NB4 (cell line): Measurements from ENCODE around the gene HPCA.
"Not testable (repeated sequence)": the region's sequence is repeated elsewhere in the genome, so short reads cannot be mapped to it uniquely, and the experiment has no call there.

Experiments used
- DNase-seq: peaks from one replicate; pipeline ENCODE4 v3.0.0; 2010; ENCODE audit warnings: low read depth
- H3K4me3 ChIP-seq: one replicate; pipeline ENCODE4 v1.5.1; 2011; ENCODE audit warnings: mild to moderate bottlenecking, low read depth, low read length, moderate library complexity
- CTCF ChIP-seq: IDR thresholded peaks from one replicate; pipeline ENCODE4 v1.5.1; 2012; ENCODE audit warnings: low read depth, low read length
- MAX ChIP-seq: IDR thresholded peaks from 2 replicates; pipeline ENCODE4 v1.6.1; 2011; ENCODE audit warnings: low read depth, low read length
- MYC ChIP-seq: IDR thresholded peaks from 2 replicates; pipeline ENCODE4 v1.6.1; 2011; ENCODE audit warnings: low read depth, low read length
- POLR2A ChIP-seq: IDR thresholded peaks from 2 replicates; pipeline ENCODE4 v1.6.1; 2011; ENCODE audit warnings: mild to moderate bottlenecking; ENCODE audit not compliant: insufficient read length; ENCODE audit errors: extremely low read depth

Gene HPCA

GRCh38 chr1:32902535-32902920, 16.2 kb downstream of the HPCA start:
- H3K4me3 ChIP-seq, result no peak overlapping the region
- no peak for DNase-seq
- TF ChIP-seq POLR2A, result no peak
- no peak for TF ChIP-seq CTCF
- no peak for TF ChIP-seq MAX
- no peak for TF ChIP-seq MYC

- TF ChIP-seq MYC (no peak), POLR2A (no peak), CTCF (no peak), MAX (no peak)
- no peak for DNase-seq
Observed at GRCh38 chr1:32903991-32904785, 17.9 kb downstream of the HPCA start.

GRCh38 chr1:32904797-32905196, 18.5 kb downstream of the HPCA start:
- no peak for DNase-seq
- no peak overlapping the region for H3K4me3 ChIP-seq
- TF ChIP-seq MYC (no peak), POLR2A (no peak), MAX (no peak), CTCF (no peak)

More at GRCh38 chr1:32903991-32904785, 17.9 kb downstream of the HPCA start:
- no peak overlapping the region for H3K4me3 ChIP-seq

- DNase-seq, H3K4me3 ChIP-seq: not testable (repeated sequence)
Observed at GRCh38 chr1:32905588-32905987, 19.3 kb downstream of the HPCA start.

GRCh38 chr1:32906654-32907053, 20.4 kb downstream of the HPCA start:
- TF ChIP-seq POLR2A (no peak), MYC (no peak), MAX (no peak), CTCF (no peak)
- no peak overlapping the region for H3K4me3 ChIP-seq
- DNase-seq, result no peak

GRCh38 chr1:32907435-32907834, 21.1 kb downstream of the HPCA start:
- no peak for TF ChIP-seq MAX
- no peak for TF ChIP-seq MYC
- TF ChIP-seq CTCF, result no peak
- no peak for TF ChIP-seq POLR2A
- H3K4me3 ChIP-seq, result no peak overlapping the region
- DNase-seq, result no peak
